ENCODE data around the gene XPOT. TPM values are rescaled to one million over a fixed set of nuclear protein-coding genes. Genes with fewer than 3 reads are reported as not detected.

XPOT gene
- total RNA-seq, 1 donor: 237 TPM

DNA sequence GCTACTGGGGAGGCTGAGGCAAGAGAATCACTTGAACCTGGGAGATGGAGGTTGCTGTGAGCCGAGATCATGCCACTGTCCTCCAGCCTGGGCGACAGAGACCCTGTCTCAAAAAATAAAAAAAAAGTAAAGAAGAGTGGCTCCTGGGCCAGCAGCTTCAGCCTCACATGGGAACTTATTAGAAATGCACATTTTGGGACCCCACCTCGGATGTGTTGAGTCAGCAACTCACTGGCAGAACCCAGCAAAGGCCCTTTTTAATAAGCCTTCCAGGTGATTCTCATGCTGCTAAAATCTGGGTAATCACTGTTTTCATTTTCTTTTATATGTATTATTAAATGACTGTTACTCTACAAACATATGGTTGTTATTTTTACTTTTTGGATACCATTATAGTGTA lies 89.3 kb downstream of the XPOT start:
- TF ChIP-seq, protein P1, sequence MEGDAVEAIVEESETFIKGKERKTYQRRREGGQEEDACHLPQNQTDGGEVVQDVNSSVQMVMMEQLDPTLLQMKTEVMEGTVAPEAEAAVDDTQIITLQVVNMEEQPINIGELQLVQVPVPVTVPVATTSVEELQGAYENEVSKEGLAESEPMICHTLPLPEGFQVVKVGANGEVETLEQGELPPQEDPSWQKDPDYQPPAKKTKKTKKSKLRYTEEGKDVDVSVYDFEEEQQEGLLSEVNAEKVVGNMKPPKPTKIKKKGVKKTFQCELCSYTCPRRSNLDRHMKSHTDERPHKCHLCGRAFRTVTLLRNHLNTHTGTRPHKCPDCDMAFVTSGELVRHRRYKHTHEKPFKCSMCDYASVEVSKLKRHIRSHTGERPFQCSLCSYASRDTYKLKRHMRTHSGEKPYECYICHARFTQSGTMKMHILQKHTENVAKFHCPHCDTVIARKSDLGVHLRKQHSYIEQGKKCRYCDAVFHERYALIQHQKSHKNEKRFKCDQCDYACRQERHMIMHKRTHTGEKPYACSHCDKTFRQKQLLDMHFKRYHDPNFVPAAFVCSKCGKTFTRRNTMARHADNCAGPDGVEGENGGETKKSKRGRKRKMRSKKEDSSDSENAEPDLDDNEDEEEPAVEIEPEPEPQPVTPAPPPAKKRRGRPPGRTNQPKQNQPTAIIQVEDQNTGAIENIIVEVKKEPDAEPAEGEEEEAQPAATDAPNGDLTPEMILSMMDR (IDR thresholded peaks at IDR 0.05; ENCODE audit: insufficient read depth, low read length): no peak
- no peak for DNase-seq (ENCODE audit: low read depth)
- no peak overlapping the region for H3K4me3 ChIP-seq (ENCODE audit: low read depth, low read length)

DNA sequence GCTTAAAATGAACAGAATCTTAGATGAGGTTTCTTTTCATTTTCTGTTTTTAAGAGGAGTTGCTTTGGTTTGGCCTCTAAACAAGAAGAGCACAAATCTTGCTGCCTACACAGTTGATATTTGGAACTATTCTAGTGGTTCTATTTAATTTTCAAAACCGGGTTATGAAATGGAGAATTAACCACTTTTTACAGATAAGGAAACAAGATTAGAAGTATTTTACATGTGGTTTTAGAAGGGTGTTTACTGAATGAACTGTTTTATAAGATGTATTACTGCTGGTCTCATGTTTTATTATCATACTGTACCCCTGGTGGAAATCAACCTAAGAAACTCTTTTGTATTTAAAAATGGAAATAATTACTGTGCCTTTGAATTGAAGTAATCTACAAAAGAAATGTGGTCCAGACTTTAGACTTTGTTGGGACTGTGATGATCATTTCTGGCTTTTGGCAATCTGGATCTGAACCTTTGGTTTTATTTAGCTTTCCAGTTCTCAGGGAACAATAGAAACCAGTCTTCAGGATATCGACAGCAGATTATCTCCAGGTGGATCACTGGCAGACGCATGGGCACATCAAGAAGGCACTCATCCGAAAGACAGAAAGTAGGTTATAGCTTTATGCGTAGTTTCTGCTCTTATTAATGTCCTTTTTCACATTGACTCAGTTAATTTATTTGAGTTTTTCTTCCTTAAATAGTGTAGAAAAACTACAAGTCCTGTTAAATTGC lies 91.0 kb downstream of the XPOT start:
- TF ChIP-seq, protein P1 (IDR thresholded peaks at IDR 0.05; ENCODE audit: insufficient read depth, low read length): no peak
- DNase-seq (ENCODE audit: low read depth): no peak
- H3K4me3 ChIP-seq (ENCODE audit: low read depth, low read length): no peak overlapping the region

DNA sequence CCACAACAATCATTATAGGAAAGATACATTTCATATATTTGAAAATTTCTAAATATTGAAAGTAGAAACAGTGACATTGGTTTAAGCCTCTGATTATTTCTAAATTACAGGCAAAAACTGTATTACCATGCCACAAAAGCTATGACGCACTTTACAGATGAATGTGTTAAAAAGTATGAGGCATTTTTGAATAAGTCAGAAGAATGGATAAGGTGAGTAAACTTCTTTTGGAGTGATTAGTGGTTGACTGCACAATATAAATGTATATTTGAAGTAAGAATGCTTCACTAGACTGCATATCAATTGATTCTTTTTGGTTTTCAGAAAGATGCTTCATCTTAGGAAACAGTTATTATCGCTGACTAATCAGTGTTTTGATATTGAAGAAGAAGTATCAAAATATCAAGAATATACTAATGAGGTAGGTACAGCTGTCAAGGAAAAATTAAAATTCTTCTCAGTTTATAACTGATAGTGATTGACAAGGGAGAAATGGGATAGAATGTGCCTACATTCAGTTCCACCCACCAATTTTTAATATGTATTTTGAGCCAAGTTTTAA lies 92.7 kb downstream of the XPOT start:
- H3K4me3 ChIP-seq (ENCODE audit: low read depth, low read length): no peak overlapping the region
- no peak for DNase-seq (ENCODE audit: low read depth)
- TF ChIP-seq, protein P1 (IDR thresholded peaks at IDR 0.05; ENCODE audit: insufficient read depth, low read length): no peak

DNA sequence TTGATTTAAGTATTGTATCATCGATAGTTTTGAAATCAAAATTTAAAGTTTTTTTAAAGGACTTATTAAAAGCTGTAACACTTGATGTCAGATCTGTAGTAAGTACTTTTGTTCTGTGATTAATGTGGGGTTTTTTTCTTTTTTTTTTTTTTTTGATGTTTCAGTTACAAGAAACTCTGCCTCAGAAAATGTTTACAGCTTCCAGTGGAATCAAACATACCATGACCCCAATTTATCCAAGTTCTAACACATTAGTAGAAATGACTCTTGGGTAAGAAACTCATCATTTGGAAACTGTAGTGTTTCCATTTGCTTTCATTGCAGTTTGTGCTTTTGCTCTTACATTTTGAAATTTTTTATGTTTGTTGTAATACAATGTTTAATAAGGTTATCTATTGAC lies 93.3 kb downstream of the XPOT start:
- H3K4me3 ChIP-seq (ENCODE audit: low read depth, low read length): no peak overlapping the region
- TF ChIP-seq, protein P1 (IDR thresholded peaks at IDR 0.05; ENCODE audit: insufficient read depth, low read length): no peak
- DNase-seq (ENCODE audit: low read depth): no peak

DNA sequence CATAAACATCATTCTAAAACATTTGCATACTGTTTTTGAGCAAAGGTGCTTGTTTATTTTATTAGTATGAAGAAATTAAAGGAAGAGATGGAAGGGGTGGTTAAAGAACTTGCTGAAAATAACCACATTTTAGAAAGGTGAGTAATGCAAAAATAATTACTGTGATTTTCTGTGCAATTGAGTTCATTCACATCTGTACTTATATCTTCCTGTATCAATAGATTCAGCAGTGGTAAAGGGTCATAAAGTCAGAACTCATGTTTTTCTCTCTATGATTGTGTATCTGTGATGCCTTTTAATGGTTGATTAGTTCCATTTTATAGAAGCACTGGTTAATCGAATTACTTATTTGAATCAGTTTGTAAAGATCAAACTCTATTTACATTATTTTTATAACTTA lies 93.7 kb downstream of the XPOT start:
- no peak overlapping the region for H3K4me3 ChIP-seq (ENCODE audit: low read depth, low read length)
- TF ChIP-seq, protein P1 (IDR thresholded peaks at IDR 0.05; ENCODE audit: insufficient read depth, low read length): no peak
- no peak for DNase-seq (ENCODE audit: low read depth)

DNA sequence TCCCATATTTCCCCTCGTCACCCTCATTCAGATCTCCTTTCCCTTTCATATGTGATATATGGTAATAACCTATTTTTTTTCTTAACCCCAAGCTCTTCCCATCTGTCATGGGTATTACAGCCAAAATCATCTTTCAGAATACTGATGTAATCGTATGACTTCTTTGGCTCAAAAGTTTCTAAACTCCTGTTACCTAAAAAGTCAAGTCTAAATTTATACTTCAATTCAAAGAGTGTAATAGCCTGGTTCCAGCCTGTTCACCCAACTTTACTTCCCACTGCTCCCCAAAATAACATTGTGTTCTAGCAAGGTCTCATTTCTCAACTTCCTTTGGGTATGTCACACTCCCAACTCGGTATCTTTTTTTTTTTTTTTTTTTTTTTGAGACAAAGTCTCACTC lies 96.2 kb downstream of the XPOT start:
- TF ChIP-seq, protein P1 (IDR thresholded peaks at IDR 0.05; ENCODE audit: insufficient read depth, low read length): no peak
- no peak for DNase-seq (ENCODE audit: low read depth)

More for the DNA sequence above, 96.2 kb downstream of the XPOT start:
- no peak overlapping the region for H3K4me3 ChIP-seq (ENCODE audit: low read depth, low read length)

Small RNA genes within 50 kb of the gene (small RNA-seq; reads per million reads assigned to genes)
- gene RF01210: not detected

Other genes with a start within 250 kb of the XPOT start
- 3.8 and 9.0 TPM in 2 replicates for gene KICS2, start 182.1 kb upstream of the XPOT start, total RNA-seq (ENCODE audit: low replicate concordance)
- 4.0 TPM in 1 of 2 replicates, not detected in the other for gene C12orf56, start 13.6 kb upstream of the XPOT start, total RNA-seq (ENCODE audit: low replicate concordance)
- 27.9 and 32.1 TPM in 2 replicates for gene TBK1, start 47.7 kb downstream of the XPOT start, total RNA-seq (ENCODE audit: low replicate concordance)
- gene RASSF3, start 206.1 kb downstream of the XPOT start, total RNA-seq (ENCODE audit: low replicate concordance): 7.7 and 13.6 TPM in 2 replicates

Data from fibroblast of the aortic adventitia (primary cell).